ENCODE data around the gene CCDC146. TPM values are rescaled to one million over a fixed set of nuclear protein-coding genes. Genes with fewer than 3 reads are reported as not detected.

The CCDC146 gene
- total RNA-seq, 1 experiment from 2014 or later = 4.7 TPM

DNA sequence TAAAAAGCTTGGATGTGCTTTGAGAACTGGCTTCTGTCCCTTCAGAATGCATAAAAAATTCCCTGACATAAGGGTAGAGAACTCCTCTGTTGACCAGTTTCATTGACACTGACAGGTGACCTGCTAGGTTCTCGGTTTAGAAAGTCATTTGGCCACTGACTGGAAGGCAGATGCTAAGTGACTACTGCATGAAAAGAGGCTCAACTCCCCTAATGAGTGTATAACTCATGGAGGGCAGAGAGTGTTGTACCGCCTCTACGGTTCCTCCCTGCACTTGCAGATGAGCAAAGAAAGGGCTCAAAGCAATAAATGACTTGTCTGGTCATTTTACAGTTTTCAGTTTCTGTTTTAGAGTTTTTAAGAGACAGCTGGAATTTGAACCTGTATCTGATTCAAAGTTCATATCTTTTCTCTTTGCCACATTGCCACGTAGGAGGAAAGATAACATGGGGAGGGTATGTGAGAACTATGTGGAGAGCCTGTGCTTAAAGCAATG lies 80.1 kb downstream of the CCDC146 start:
- no peaks in the 10 kb centered on the region for H4K20me1 ChIP-seq (ENCODE audit: low read length)
- no peaks in the 10 kb centered on the region for H3K79me2 ChIP-seq (ENCODE audit: low read length)
- H3K9me2 ChIP-seq (replicated peaks; ENCODE audit: low read length) = no peaks in the 10 kb centered on the region; the same call in 1 of the 2 replicates
- no TSS peak for BruUV-seq (replicated peaks)
- no peak overlapping the region for H3K27ac ChIP-seq (ENCODE audit: low read length)
- H3F3A ChIP-seq (ENCODE audit: low read length, unreplicated experiment) = no peaks in the 10 kb centered on the region
- CTCF ChIA-PET = no interaction called here
- H3K9ac ChIP-seq (ENCODE audit: low read length) = no peak overlapping the region
- H3K27me3 ChIP-seq (ENCODE audit: low read length) = no peaks in the 10 kb centered on the region
- H3K9me3 ChIP-seq (ENCODE audit: low read length) = no peaks in the 10 kb centered on the region
- intact Hi-C loops (cut with micrococcal nuclease) = no loop called here
- no peak overlapping the region for H2AFZ ChIP-seq (ENCODE audit: low read length)
- H3K4me3 ChIP-seq (ENCODE audit: low read length) = no peak overlapping the region
- TF ChIP-seq EZH2 (IDR thresholded peaks at IDR 0.05; ENCODE audit: low read length, unreplicated experiment) (no peak), EZH2phosphoT487 (IDR thresholded peaks at IDR 0.05; ENCODE audit: borderline replicate concordance, low read length) (no peak)
- TF ChIP-seq, protein P1, sequence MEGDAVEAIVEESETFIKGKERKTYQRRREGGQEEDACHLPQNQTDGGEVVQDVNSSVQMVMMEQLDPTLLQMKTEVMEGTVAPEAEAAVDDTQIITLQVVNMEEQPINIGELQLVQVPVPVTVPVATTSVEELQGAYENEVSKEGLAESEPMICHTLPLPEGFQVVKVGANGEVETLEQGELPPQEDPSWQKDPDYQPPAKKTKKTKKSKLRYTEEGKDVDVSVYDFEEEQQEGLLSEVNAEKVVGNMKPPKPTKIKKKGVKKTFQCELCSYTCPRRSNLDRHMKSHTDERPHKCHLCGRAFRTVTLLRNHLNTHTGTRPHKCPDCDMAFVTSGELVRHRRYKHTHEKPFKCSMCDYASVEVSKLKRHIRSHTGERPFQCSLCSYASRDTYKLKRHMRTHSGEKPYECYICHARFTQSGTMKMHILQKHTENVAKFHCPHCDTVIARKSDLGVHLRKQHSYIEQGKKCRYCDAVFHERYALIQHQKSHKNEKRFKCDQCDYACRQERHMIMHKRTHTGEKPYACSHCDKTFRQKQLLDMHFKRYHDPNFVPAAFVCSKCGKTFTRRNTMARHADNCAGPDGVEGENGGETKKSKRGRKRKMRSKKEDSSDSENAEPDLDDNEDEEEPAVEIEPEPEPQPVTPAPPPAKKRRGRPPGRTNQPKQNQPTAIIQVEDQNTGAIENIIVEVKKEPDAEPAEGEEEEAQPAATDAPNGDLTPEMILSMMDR (conservative IDR thresholded peaks at IDR 0.05; ENCODE audit: low read depth, low read length) = no peak
- H3K4me1 ChIP-seq (ENCODE audit: insufficient read depth, low read length) = peaks cover 14% of the 10 kb centered on the region
- ATAC-seq (no peak), DNase-seq (no peak)
- H3K4me2 ChIP-seq (ENCODE audit: low read length) = no peak overlapping the region
- POLR2A ChIA-PET (ENCODE audit: unreplicated experiment) = no interaction called here
- no peaks in the 10 kb centered on the region for H3K36me3 ChIP-seq (ENCODE audit: low read depth, low read length)

DNA sequence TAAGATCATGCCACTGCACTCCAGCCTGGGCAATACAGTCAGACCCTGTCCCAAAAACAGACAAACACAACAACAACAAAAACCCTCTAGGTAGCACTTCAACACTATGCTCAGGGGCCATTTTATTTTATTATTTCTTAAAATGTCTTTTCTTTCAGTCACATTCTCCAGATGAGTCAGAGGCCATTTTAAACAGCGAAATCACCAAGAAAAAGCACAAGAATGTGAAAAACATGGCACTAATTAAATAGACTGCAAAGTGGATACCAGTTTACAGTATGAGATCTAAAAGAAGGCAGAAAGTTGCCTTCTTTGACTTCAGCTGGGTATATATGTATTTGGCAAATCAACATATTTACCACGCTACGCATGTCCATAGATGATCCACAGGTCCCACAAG lies 83.3 kb downstream of the CCDC146 start:
- no peak overlapping the region for H2AFZ ChIP-seq (ENCODE audit: low read length)
- intact Hi-C loops (cut with micrococcal nuclease) = no loop called here
- ChIA-PET CTCF (no interaction called here), POLR2A (ENCODE audit: unreplicated experiment) (no interaction called here)
- DNase-seq (no peak), ATAC-seq (no peak)
- H3F3A ChIP-seq (ENCODE audit: low read length, unreplicated experiment) = no peaks in the 10 kb centered on the region
- no peaks in the 10 kb centered on the region for H3K9me2 ChIP-seq (replicated peaks; ENCODE audit: low read length)
- no peaks in the 10 kb centered on the region for H4K20me1 ChIP-seq (ENCODE audit: low read length)
- TF ChIP-seq, protein P1 (conservative IDR thresholded peaks at IDR 0.05; ENCODE audit: low read depth, low read length) = no peak
- TF ChIP-seq EZH2phosphoT487 (IDR thresholded peaks at IDR 0.05; ENCODE audit: borderline replicate concordance, low read length) = no peak
- H3K79me2 ChIP-seq (ENCODE audit: low read length) = no peaks in the 10 kb centered on the region
- no TSS peak for BruUV-seq (replicated peaks)
- H3K36me3 ChIP-seq (ENCODE audit: low read depth, low read length) = no peaks in the 10 kb centered on the region
- no peak overlapping the region for H3K4me2 ChIP-seq (ENCODE audit: low read length)
- no peak overlapping the region for H3K4me3 ChIP-seq (ENCODE audit: low read length)
- H3K27ac ChIP-seq (ENCODE audit: low read length) = no peak overlapping the region
- no peak overlapping the region for H3K9ac ChIP-seq (ENCODE audit: low read length)
- peaks cover 5% of the 10 kb centered on the region; the same call in 1 of the 2 replicates for H3K9me3 ChIP-seq (ENCODE audit: low read length)
- H3K27me3 ChIP-seq (ENCODE audit: low read length) = no peaks in the 10 kb centered on the region
- no peaks in the 10 kb centered on the region for H3K4me1 ChIP-seq (ENCODE audit: insufficient read depth, low read length)

DNA sequence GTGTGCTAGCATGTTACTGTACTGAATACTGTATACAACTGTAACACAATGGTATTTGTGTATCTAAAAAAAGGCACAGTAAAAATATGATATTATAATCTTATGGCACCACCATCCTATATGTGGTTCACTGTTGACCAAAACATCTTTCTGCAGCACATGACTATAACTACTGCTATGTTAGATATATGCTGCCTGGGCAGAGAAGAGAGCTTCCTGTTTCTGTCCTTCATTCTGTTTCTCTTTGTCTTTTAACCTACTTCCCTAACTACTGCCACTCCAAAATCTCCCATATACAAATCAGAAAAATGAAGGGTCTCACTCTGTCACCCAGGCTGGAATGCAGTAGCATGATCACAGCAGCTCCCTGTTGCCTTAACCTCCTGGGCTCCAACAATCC lies 86.0 kb downstream of the CCDC146 start:
- intact Hi-C loops (cut with micrococcal nuclease) = no loop called here
- Histone ChIP-seq H3K27me3 (ENCODE audit: low read length) (no peaks in the 10 kb centered on the region), H3K4me3 (ENCODE audit: low read length) (no peak overlapping the region), H3F3A (ENCODE audit: low read length, unreplicated experiment) (no peaks in the 10 kb centered on the region), H3K36me3 (ENCODE audit: low read depth, low read length) (no peaks in the 10 kb centered on the region), H3K4me1 (ENCODE audit: insufficient read depth, low read length) (no peaks in the 10 kb centered on the region), H3K79me2 (ENCODE audit: low read length) (no peaks in the 10 kb centered on the region), H3K9me2 (replicated peaks; ENCODE audit: low read length) (no peaks in the 10 kb centered on the region), H3K9ac (ENCODE audit: low read length) (no peak overlapping the region), H4K20me1 (ENCODE audit: low read length) (no peaks in the 10 kb centered on the region), H2AFZ (ENCODE audit: low read length) (no peak overlapping the region), H3K9me3 (ENCODE audit: low read length) (peaks cover 5% of the 10 kb centered on the region; the same call in 1 of the 2 replicates), H3K4me2 (ENCODE audit: low read length) (no peak overlapping the region), H3K27ac (ENCODE audit: low read length) (no peak overlapping the region)
- no TSS peak for BruUV-seq (replicated peaks)
- TF ChIP-seq EZH2phosphoT487 (IDR thresholded peaks at IDR 0.05; ENCODE audit: borderline replicate concordance, low read length) = no peak
- TF ChIP-seq EZH2 (IDR thresholded peaks at IDR 0.05; ENCODE audit: low read length, unreplicated experiment) = no peak
- TF ChIP-seq, protein P1 (conservative IDR thresholded peaks at IDR 0.05; ENCODE audit: low read depth, low read length) = no peak
- no peak for DNase-seq
- ATAC-seq = no peak
- CTCF ChIA-PET = no interaction called here
- POLR2A ChIA-PET (ENCODE audit: unreplicated experiment) = no interaction called here
